GM21576 (cell line): Measurements from ENCODE around the gene KLF3.
A peak's percentile ranks its signal among the peaks of the same experiment; 100 is the strongest.
"Not testable (repeated sequence)": the region's sequence is repeated elsewhere in the genome, so short reads cannot be mapped to it uniquely, and the experiment has no call there.

Experiments used
- ATAC-seq: cut with Tn5 transposase; IDR thresholded peaks from one replicate; pipeline ENCODE4 v1.9.1; 2021; ENCODE audit warnings: mild to moderate bottlenecking, moderate library complexity; ENCODE audit not compliant: unreplicated experiment

The KLF3 gene

DNA sequence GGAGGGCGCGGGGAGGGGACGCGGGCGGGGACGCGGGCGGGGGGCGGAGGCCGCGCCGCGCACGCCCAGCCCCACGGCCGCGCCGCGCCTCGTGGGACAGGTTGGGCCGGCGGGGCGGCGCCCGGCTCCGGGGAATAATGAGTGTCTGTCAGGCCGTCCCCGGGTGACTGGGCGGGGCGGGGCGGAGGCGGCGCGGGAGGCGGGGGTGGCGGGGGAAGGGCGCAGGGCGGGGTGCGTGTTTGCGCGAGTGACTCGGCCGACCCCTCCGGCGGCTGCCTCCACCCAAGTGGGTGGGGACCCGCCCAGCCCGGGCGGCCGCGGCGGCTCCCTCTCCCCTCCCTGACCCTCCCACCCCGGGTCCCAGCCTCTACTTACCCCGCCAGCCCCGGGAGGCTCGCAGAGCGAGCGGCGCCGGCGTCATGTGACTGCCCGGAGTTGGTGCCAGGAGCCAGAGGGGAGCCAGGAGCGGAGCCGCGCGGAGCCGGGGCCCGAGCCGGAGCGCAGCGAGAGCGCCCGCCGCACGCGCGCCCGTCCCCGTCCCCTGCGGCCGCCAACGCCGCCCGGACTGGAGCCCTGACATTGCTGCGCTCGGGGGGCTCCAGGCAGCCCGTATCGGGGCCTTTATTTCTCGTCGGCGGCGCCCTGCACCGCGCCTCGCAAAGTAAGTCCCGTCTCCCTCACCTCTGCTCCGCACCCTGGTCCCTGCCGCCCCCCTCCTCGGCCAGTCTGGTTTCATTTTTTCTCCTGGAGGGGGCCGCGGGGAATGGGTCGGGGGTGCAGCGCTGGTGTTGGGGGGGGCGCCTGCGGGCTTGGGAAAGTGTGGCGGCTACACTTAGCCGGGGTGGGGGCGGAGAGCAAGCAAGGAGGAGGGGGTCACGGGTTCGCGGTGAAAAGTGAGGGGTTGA, at the start of gene KLF3:
KLF3 (plus strand) TSS at position 399 of the 905 bp plus-strand sequence. CDS start 16,427 bp downstream, outside the sequence.
- peak; percentile 61 for ATAC-seq

DNA sequence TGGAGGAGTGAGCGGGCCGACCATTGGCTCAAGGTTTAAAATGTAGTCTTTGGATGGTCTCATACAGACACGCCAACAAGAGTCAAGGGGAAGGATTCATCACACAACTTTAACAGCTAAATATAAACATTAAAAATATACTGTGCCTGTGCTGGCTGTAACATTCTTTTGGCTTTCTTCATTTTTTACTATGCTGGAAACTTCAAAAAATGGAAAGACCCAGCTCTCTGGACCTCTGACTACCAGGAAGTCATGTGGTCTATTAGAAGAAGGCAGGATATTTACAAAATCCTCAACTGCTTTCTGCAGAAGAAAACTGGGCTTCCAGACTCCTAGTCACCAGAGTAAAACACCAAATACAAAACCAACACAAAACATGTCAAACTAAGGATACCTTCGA, 49.8 kb upstream of the KLF3 start:
- no peak for ATAC-seq

DNA sequence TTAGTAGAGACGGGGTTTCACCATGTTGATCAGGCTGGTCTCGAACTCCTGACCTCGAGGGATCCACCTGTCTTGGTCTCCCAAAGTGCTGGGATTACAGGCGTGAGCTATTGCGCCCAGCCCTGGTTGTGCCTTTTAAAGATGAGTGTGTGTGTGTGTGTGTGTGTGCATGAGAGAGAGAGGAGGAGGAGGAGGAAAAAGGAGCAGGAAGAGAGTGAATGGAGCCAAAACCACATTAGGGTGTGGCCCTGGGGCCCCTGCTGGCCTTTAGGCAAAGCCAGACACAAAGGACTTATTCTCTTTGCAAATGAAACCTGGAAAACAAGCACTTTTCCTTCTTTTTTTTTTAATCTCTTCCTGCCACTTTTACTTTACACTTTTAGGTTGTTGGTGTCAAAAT, 48.2 kb upstream of the KLF3 start:
- no peak for ATAC-seq

- no peak for ATAC-seq
Observed at GRCh38 chr4:38618505-38618904, 45.5 kb upstream of the KLF3 start.

GRCh38 chr4:38619316-38619715, 44.7 kb upstream of the KLF3 start:
- no peak for ATAC-seq

- no peak for ATAC-seq
Observed at GRCh38 chr4:38620065-38620464, 43.9 kb upstream of the KLF3 start.

GRCh38 chr4:38620527-38621027, 43.4 kb upstream of the KLF3 start:
- no peak for ATAC-seq

DNA sequence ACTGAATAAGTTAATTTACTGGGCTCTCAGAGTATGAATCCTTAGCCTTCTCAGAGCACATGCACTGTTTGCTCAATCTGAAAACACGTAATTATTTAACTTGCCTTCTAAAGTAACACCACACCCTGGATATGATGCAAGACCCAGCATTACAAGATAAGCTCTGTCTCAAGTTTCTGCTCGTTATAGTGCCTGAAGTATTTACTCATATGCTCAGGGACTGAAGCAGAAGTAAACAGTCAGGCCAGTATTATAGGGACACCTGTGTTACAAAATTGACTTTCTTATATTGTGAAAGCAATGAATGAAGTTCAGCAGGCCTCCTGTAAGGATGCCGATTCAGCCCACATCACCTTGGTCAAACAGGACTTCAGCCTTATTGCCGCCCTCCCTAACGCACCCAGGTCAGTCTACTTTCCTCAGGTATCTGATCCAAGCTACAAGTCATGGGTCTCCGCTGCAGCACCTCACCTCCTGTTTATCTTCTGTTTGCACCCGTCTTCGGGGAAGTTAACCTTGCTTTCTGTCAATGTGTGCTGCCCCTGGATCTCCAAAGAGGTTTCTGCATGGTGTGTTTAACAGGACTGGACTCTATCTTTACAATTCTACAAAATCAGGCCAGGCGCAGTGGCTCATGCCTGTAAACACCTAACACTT, 42.8 kb upstream of the KLF3 start:
- ATAC-seq = no peak

- no peak for ATAC-seq
Observed at GRCh38 chr4:38621831-38622230, 42.2 kb upstream of the KLF3 start.

DNA sequence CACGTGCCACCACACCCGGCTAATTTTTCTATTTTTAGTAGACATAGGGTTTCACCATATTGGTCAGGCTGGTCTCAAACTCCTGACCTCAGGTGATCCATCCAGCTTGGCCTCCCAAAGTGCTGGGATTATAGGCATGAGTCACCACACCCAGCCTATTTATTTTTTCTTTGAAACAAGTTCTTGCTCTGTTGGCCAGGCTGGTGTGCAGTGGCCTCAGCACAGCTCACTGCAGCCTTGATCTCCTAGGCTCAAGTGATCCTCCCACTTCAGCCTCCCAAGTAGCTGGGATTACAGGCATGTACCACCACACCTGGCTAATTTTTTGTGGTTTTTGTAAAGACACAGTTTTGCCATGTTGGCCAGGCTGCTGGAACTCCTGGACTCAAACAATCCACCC, 41.7 kb upstream of the KLF3 start:
- not testable (repeated sequence) for ATAC-seq

DNA sequence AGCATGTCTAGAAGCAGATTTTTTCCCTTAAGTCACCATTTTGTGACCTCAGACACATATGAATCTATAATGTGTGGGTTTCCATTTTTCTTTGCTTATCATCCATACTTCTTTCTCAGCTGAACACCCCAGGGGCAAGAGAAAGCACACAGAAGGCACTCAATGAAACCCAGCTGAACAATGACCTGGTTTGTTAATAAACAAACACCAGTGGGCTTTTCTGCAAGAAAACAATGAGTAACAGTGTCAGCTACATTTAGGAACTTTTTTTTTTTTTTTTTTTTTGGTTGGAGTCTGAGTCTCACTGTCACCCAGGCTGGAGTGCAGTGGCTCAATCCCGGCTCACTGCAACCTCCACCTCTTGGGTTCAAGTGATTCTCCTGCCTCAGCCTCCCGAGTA, 40.7 kb upstream of the KLF3 start:
- ATAC-seq = no peak

DNA sequence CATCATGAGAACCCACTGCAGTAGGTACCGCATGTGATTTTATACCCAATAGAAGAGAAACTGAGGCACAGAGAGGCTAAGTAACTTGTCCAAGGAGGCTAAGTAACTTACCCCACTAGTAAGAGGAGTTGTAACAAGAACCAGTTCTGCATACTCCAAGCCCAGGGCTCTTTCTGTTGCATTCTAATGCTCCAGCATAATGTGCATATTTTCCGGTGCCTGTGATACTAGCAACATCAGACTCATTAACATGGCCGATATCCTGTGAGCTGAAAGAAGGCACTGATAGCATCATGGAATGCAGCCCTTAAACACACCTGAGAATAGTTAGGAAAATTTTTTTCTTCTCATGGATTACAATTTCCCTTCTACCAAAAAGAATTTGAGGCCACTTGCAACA, 39.7 kb upstream of the KLF3 start:
- no peak for ATAC-seq

DNA sequence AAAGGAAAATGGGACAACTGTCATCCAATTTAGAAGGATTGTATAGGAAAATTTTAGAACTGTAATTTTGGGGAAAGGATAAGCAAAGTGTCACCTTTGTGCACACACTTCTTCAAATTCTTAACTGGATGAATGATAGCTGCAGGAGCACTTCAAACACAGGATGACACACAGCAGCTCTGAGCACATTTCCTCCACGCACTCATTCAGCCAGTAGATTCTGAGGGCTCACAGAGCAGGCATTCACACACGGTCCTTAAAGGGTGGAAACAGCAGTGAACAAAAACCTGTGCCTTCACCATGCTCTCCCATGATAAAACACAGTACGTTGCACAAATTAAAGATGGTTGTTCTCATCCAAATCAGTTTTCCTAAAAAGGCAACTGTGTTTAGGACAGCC, 38.5 kb upstream of the KLF3 start:
- ATAC-seq = no peak

GRCh38 chr4:38626901-38627444, 37.0 kb upstream of the KLF3 start:
- not testable (repeated sequence) for ATAC-seq

DNA sequence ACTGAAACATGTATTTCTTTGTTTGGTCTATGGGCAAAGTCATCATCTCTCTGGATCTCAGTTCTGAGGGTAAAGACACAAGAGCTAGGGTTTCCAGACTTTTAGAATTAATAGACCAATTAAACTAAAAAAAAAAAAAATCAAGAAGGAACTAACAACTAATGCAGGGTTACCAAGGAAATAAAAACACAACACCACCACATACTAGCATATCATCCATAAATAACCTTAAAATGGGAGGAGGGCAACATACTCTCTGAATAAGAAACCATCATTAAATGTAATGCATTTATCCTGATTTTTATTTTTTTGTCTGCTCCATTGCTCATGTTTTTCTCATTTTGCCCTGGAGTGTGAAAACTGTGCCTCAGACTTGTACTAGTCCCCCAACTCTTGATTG, 33.5 kb upstream of the KLF3 start:
- no peak for ATAC-seq

- no peak for ATAC-seq
Observed at GRCh38 chr4:38634047-38634759, 29.8 kb upstream of the KLF3 start.

DNA sequence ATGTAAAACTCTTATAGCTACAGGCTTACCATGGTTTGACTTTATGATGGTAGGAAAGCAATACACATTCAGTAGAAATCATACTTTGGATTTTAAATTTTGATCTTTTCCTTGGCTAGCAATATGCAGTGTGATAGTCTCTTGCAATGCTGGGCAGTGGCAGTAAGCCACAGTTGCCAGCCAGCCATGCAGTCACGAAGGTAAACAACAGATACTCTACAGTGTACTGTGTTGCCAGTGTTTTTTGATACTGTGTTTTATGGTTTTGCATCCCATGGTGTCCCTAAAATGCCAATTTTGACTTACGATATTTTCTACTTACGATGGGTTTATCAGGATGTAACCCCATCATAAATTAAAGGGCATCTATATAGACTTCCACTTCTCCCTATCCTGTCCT, 24.8 kb upstream of the KLF3 start:
- no peak for ATAC-seq

- no peak for ATAC-seq
Observed at GRCh38 chr4:38641811-38642210, 22.2 kb upstream of the KLF3 start.

DNA sequence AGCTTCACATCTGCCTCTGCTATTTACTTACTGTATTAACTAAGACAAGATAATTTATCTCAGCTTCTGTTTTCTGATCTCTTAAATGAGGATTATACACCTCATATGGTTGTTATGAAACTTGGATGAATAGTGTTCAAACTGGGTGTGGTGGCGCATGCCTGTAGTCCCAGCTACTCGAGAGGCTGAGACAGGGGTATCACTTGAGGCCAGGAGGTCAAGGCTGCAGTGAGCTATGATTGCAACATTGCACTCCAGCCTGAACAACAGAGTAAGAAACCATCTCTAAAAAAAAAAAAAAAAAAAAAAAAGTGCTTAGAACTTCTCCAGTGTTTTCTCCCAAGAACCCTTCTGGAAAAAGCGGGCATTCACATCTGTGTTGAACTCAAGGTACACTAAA, 19.8 kb upstream of the KLF3 start:
- ATAC-seq = no peak

GRCh38 chr4:38647101-38647819, 16.7 kb upstream of the KLF3 start:
- ATAC-seq = no peak

- no peak for ATAC-seq
Observed at GRCh38 chr4:38650133-38650532, 13.9 kb upstream of the KLF3 start.
